ENCODE results near the gene EIF3I. TPM values are rescaled to one million over a fixed set of nuclear protein-coding genes. Genes with fewer than 3 reads are reported as not detected.

Gene EIF3I
- total and polyA plus RNA-seq, 2 of the 13 experiments (the other 11 are each of a cell fraction or from before 2014, with no cell fraction given): 210 to 223 TPM

DNA sequence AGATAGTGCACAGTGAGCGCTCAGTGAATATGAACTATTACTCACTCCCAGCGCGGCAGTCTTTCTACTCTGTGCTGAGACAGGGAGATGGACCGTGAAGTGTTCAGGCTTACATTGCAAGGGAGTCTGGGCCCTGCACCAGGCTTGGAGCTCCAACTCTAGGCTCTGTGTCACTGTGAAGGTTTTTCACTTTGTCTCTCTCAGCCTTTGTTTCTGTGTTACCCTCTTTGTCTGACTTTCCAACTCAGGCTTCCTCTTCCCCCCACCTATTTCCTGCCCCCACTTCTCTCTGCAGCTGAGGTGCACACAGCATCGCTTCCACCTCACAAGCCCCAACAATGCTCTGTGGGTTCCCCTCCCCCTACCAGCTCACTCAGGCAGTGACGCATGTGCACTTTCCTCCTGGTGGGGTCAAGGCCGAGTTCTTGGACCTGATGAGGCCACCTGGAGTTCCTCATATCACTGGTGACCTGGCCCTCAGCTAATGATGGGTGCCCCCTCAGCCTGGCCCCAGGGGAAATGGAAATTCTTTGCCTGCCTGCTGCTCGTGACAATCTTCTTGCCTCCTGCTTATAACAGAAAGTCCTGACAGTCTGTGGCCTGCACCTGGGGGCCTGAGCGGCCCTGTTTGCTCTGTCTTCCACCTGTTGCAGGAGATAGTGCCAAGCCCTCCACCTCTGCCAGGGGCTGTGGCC lies 27.8 kb downstream of the EIF3I start (continued):
- TF ChIP-seq, protein P1, sequence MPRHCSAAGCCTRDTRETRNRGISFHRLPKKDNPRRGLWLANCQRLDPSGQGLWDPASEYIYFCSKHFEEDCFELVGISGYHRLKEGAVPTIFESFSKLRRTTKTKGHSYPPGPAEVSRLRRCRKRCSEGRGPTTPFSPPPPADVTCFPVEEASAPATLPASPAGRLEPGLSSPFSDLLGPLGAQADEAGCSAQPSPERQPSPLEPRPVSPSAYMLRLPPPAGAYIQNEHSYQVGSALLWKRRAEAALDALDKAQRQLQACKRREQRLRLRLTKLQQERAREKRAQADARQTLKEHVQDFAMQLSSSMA (CRISPR knock-in tag; IDR thresholded peaks at IDR 0.05): no peak; the same call in 1 of the 2 replicates
- TF ChIP-seq AKAP8 (CRISPR knock-in tag; IDR thresholded peaks at IDR 0.05): peak; percentile 54; the same call in 1 of the 2 replicates
- no peak for TF ChIP-seq ZZZ3 (CRISPR knock-in tag; IDR thresholded peaks at IDR 0.05; ENCODE audit: borderline replicate concordance)
- no peak for TF ChIP-seq ZNF121 (CRISPR knock-in tag; IDR thresholded peaks at IDR 0.05)
- 0 out of 2 replicates have a peak, but pooled peaks have one; percentile 70 for TF ChIP-seq ZNF761 (CRISPR knock-in tag; conservative IDR thresholded peaks at IDR 0.05)
- no peak for TF ChIP-seq TOPORS (CRISPR knock-in tag; IDR thresholded peaks at IDR 0.05)
- TF ChIP-seq, protein P2, sequence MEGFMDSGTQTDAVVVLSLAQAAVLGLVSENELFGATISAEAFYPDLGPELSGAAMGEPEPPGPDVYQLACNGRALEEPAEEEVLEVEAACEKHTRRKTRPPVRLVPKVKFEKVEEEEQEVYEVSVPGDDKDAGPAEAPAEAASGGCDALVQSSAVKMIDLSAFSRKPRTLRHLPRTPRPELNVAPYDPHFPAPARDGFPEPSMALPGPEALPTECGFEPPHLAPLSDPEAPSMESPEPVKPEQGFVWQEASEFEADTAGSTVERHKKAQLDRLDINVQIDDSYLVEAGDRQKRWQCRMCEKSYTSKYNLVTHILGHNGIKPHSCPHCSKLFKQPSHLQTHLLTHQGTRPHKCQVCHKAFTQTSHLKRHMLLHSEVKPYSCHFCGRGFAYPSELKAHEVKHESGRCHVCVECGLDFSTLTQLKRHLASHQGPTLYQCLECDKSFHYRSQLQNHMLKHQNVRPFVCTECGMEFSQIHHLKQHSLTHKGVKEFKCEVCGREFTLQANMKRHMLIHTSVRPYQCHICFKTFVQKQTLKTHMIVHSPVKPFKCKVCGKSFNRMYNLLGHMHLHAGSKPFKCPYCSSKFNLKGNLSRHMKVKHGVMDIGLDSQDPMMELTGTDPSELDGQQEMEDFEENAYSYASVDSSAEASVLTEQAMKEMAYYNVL (CRISPR knock-in tag; IDR thresholded peaks at IDR 0.05; ENCODE audit: borderline replicate concordance): peak; percentile 88
- TF ChIP-seq KDM4B (CRISPR knock-in tag; IDR thresholded peaks at IDR 0.05): no peak
- 0 out of 2 replicates have a peak, but pooled peaks have one; percentile 30 for TF ChIP-seq CBFB (CRISPR knock-in tag; IDR thresholded peaks at IDR 0.05)
- TF ChIP-seq SNAI1 (CRISPR knock-in tag; IDR thresholded peaks at IDR 0.05; ENCODE audit: borderline replicate concordance): no peak
- no peak for TF ChIP-seq ZNF484 (CRISPR knock-in tag; IDR thresholded peaks at IDR 0.05; ENCODE audit: borderline replicate concordance, low read depth)
- 0 out of 2 replicates have a peak, but pooled peaks have one; percentile 9 for TF ChIP-seq TRIM24 (CRISPR knock-in tag; IDR thresholded peaks at IDR 0.05)
- TF ChIP-seq, protein P3, sequence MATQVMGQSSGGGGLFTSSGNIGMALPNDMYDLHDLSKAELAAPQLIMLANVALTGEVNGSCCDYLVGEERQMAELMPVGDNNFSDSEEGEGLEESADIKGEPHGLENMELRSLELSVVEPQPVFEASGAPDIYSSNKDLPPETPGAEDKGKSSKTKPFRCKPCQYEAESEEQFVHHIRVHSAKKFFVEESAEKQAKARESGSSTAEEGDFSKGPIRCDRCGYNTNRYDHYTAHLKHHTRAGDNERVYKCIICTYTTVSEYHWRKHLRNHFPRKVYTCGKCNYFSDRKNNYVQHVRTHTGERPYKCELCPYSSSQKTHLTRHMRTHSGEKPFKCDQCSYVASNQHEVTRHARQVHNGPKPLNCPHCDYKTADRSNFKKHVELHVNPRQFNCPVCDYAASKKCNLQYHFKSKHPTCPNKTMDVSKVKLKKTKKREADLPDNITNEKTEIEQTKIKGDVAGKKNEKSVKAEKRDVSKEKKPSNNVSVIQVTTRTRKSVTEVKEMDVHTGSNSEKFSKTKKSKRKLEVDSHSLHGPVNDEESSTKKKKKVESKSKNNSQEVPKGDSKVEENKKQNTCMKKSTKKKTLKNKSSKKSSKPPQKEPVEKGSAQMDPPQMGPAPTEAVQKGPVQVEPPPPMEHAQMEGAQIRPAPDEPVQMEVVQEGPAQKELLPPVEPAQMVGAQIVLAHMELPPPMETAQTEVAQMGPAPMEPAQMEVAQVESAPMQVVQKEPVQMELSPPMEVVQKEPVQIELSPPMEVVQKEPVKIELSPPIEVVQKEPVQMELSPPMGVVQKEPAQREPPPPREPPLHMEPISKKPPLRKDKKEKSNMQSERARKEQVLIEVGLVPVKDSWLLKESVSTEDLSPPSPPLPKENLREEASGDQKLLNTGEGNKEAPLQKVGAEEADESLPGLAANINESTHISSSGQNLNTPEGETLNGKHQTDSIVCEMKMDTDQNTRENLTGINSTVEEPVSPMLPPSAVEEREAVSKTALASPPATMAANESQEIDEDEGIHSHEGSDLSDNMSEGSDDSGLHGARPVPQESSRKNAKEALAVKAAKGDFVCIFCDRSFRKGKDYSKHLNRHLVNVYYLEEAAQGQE (IDR thresholded peaks at IDR 0.05; ENCODE audit: borderline replicate concordance in 1 of 2, low read depth in 1 of 2, low read length in 2 of 2): peak in 1 of 2 experiments; percentile 50; a peak in 1 of 4 replicates
- no peak for TF ChIP-seq KLF13 (CRISPR knock-in tag; IDR thresholded peaks at IDR 0.05)
- peak; percentile 96; the same call in 1 of the 2 replicates for TF ChIP-seq ZNF556 (CRISPR knock-in tag; IDR thresholded peaks at IDR 0.05; ENCODE audit: borderline replicate concordance)
- TF ChIP-seq XBP1 (CRISPR knock-in tag; IDR thresholded peaks at IDR 0.05): no peak
- no peak for TF ChIP-seq ZNF703 (CRISPR knock-in tag; IDR thresholded peaks at IDR 0.05; ENCODE audit: borderline replicate concordance)
- no peak for TF ChIP-seq CHD4 (IDR thresholded peaks at IDR 0.05; ENCODE audit: borderline replicate concordance, low read length)
- peak; percentile 96 for TF ChIP-seq NR2F1 (CRISPR knock-in tag; IDR thresholded peaks at IDR 0.05)
- TF ChIP-seq FOXA3 (CRISPR knock-in tag; IDR thresholded peaks at IDR 0.05): peak; percentile 73; the same call in 1 of the 2 replicates
- no peak for TF ChIP-seq ZNF839 (CRISPR knock-in tag; IDR thresholded peaks at IDR 0.05; ENCODE audit: borderline replicate concordance)
- TF ChIP-seq SMARCC2 (IDR thresholded peaks at IDR 0.05): no peak
- peak; percentile 78 for TF ChIP-seq BCL6 (CRISPR knock-in tag; IDR thresholded peaks at IDR 0.05)
- TF ChIP-seq ZNF644 (CRISPR knock-in tag; IDR thresholded peaks at IDR 0.05; ENCODE audit: low read depth): peak; percentile 34; the same call in 1 of the 2 replicates

All from HepG2 (cell line).